MM.1S (cell line): Measurements from ENCODE around the gene RARB.

Source experiments
- DNase-seq: peaks from one replicate; pipeline ENCODE4 v3.0.0-alpha.2; 2015
- H2AFZ ChIP-seq: fragments of 300-600 bp; sonication (generic); 2 replicates; pipeline ENCODE4 v1.6.0; 2016; ENCODE audit warnings: antibody characterized with exemption, low read length
- H3F3A ChIP-seq: fragments of 300-600 bp; sonication (generic); 2 replicates; pipeline ENCODE4 v1.6.1; 2016; ENCODE audit warnings: mild to moderate bottlenecking, antibody characterized with exemption, low read length, moderate library complexity, mixed read lengths; ENCODE audit not compliant: insufficient read depth
- H3K27ac ChIP-seq: fragments of 300-600 bp; sonication (generic); 2 replicates; pipeline ENCODE4 v1.5.1; 2016; ENCODE audit warnings: mild to moderate bottlenecking, low read length
- H3K27me3 ChIP-seq: fragments of 300-600 bp; sonication (generic); replicated peaks from 2 replicates; pipeline ENCODE4 v1.6.0; 2016; ENCODE audit warnings: low read length; ENCODE audit not compliant: insufficient read depth
- H3K36me3 ChIP-seq: fragments of 300-600 bp; sonication (generic); replicated peaks from 2 replicates; pipeline ENCODE4 v1.6.1; 2016; ENCODE audit warnings: mild to moderate bottlenecking, low read length, mixed read lengths; ENCODE audit not compliant: insufficient read depth
- H3K4me1 ChIP-seq: fragments of 300-600 bp; sonication (generic); 2 replicates; pipeline ENCODE4 v1.6.1; 2016; ENCODE audit warnings: low read length, mixed read lengths
- H3K4me2 ChIP-seq: fragments of 300-600 bp; sonication (generic); 2 replicates; pipeline ENCODE4 v1.6.0; 2016; ENCODE audit warnings: low read depth, low read length
- H3K4me3 ChIP-seq: fragments of 300-600 bp; sonication (generic); 2 replicates; pipeline ENCODE4 v1.5.1; 2016; ENCODE audit warnings: low read length, mixed read lengths
- H3K79me2 ChIP-seq: fragments of 300-600 bp; sonication (generic); 2 replicates; pipeline ENCODE4 v1.6.1; 2016; ENCODE audit warnings: mixed run types, low read length, mixed read lengths
- H3K9ac ChIP-seq: fragments of 300-600 bp; sonication (generic); 2 replicates; pipeline ENCODE4 v1.6.1; 2016; ENCODE audit warnings: low read length, mixed read lengths
- H3K9me2 ChIP-seq: fragments of 300-600 bp; sonication (generic); replicated peaks from 2 replicates; pipeline ENCODE4 v1.6.1; 2016; ENCODE audit warnings: mild to moderate bottlenecking, low read length, mixed read lengths; ENCODE audit not compliant: insufficient read depth
- H3K9me3 ChIP-seq: fragments of 300-600 bp; sonication (generic); replicated peaks from 2 replicates; pipeline ENCODE4 v1.6.1; 2016; ENCODE audit warnings: mild to moderate bottlenecking, low read length, mixed read lengths; ENCODE audit not compliant: insufficient read depth
- H4K20me1 ChIP-seq: fragments of 300-600 bp; sonication (generic); 2 replicates; pipeline ENCODE4 v1.6.1; 2016; ENCODE audit warnings: mild to moderate bottlenecking, low read length, moderate library complexity, mixed read lengths; ENCODE audit not compliant: insufficient read depth
- CTCF ChIP-seq: fragments of 300-600 bp; sonication (generic); IDR thresholded peaks from 2 replicates; pipeline ENCODE4 v1.5.1; 2016; ENCODE audit warnings: antibody characterized with exemption, low read length, mixed read lengths
- EZH2 ChIP-seq: fragments of 300-600 bp; sonication (generic); optimal IDR thresholded peaks from 2 replicates; pipeline ENCODE3; 2017; ENCODE audit warnings: low read depth, mild to moderate bottlenecking, antibody characterized with exemption, low read length, mixed read lengths
- EZH2phosphoT487 ChIP-seq: fragments of 300-600 bp; sonication (generic); IDR thresholded peaks from 2 replicates; pipeline ENCODE4 v1.6.1; 2018; ENCODE audit warnings: antibody characterized with exemption, low read length

The RARB gene

DNA sequence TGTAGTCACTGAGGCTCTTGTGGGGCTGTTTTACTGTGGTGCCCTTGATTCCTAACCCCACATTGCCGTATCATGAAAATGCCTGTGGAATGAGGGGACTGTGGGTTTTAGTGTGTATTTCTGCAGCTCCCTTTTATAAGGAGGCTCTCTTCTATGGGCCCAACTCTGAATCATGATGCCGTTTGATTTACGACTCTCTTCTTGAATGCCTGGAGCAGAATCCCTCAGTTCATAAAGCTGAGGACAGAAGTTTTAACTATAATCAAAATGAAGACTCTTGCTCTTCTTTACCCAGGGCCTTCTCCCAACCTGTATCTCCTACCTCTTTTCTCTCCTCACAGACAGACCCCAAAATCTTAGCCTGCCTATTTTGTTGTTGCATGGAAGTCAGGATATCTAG, 109.5 kb downstream of the RARB start:
- Histone ChIP-seq H3K4me1 (no peaks in the 10 kb centered on the region), H4K20me1 (no peaks in the 10 kb centered on the region), H3K79me2 (no peaks in the 10 kb centered on the region), H3K9me3 (no peaks in the 10 kb centered on the region), H3K4me3 (no peak overlapping the region), H3K36me3 (no peaks in the 10 kb centered on the region), H3K27ac (no peak overlapping the region), H3K27me3 (no peaks in the 10 kb centered on the region), H3F3A (no peaks in the 10 kb centered on the region), H3K9me2 (no peaks in the 10 kb centered on the region), H2AFZ (no peak overlapping the region), H3K9ac (no peak overlapping the region), H3K4me2 (no peak overlapping the region)
- no peak for DNase-seq
- TF ChIP-seq CTCF: no peak
- TF ChIP-seq EZH2: no peak
- TF ChIP-seq EZH2phosphoT487: no peak

DNA sequence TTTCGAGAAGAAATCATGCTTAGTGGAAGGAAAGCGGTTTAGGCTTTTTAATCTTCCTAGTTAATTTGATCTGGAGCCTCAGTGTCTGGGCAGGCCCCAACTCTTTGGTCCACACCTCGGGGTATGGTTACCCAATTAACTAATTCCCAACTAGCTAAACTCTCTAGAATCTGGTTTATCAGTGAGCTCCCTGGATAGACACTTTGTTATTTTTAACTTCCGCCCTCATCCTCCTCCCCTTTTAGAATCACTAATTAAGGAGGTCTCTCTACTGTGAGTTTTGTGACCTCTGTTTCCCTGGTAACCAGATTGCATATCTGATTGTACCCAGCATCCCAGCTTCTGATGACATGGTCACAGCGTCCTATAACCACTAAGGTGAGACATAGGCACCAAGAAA, 112.2 kb downstream of the RARB start:
- H3K9ac ChIP-seq: no peak overlapping the region
- DNase-seq: no peak
- H3K27ac ChIP-seq: no peak overlapping the region
- no peaks in the 10 kb centered on the region for H3K36me3 ChIP-seq
- no peaks in the 10 kb centered on the region for H3F3A ChIP-seq
- H3K4me3 ChIP-seq: no peak overlapping the region
- H3K27me3 ChIP-seq: no peaks in the 10 kb centered on the region
- no peaks in the 10 kb centered on the region for H4K20me1 ChIP-seq
- no peaks in the 10 kb centered on the region for H3K79me2 ChIP-seq
- H3K4me2 ChIP-seq: no peak overlapping the region
- no peaks in the 10 kb centered on the region for H3K9me3 ChIP-seq
- H3K9me2 ChIP-seq: no peaks in the 10 kb centered on the region
- no peak overlapping the region for H2AFZ ChIP-seq
- no peaks in the 10 kb centered on the region for H3K4me1 ChIP-seq
- no peak for TF ChIP-seq EZH2phosphoT487
- TF ChIP-seq CTCF: no peak

DNA sequence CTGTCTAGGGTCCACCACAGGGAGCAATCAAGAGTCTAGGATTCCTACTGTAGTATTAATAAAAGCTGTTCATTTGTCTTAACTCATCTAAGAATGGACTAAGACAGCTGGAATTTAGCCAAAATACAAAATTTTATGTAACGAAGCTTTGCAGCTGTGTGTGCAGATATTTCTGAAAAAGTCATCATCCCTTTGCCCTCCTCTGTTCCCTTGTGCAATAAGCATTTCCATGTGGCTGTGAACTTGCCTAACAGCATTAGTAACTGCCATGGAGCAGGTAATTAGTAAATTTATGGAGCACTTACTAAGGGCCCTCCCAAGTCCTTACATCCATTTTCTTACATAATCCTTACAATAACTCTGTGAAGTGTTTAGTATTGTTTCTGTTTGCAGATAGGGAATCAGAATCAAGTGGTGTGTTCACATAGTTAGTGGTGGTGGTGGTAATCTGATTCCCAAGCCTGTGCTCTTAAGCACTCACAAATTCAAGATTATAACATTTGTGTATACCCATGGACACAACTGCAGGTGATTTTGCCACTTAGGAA, 114.5 kb downstream of the RARB start:
- Histone ChIP-seq H3K79me2 (no peaks in the 10 kb centered on the region), H3K4me2 (no peak overlapping the region), H2AFZ (no peak overlapping the region), H3K4me1 (no peaks in the 10 kb centered on the region), H3K9ac (no peak overlapping the region), H3K9me3 (no peaks in the 10 kb centered on the region), H3K4me3 (no peak overlapping the region), H3F3A (no peaks in the 10 kb centered on the region), H3K27ac (no peak overlapping the region), H4K20me1 (no peaks in the 10 kb centered on the region), H3K36me3 (no peaks in the 10 kb centered on the region), H3K27me3 (no peaks in the 10 kb centered on the region), H3K9me2 (no peaks in the 10 kb centered on the region)
- DNase-seq: no peak
- no peak for TF ChIP-seq EZH2
- no peak for TF ChIP-seq EZH2phosphoT487
- no peak for TF ChIP-seq CTCF
